ENCODE data around the gene TMEM154.

DNA sequence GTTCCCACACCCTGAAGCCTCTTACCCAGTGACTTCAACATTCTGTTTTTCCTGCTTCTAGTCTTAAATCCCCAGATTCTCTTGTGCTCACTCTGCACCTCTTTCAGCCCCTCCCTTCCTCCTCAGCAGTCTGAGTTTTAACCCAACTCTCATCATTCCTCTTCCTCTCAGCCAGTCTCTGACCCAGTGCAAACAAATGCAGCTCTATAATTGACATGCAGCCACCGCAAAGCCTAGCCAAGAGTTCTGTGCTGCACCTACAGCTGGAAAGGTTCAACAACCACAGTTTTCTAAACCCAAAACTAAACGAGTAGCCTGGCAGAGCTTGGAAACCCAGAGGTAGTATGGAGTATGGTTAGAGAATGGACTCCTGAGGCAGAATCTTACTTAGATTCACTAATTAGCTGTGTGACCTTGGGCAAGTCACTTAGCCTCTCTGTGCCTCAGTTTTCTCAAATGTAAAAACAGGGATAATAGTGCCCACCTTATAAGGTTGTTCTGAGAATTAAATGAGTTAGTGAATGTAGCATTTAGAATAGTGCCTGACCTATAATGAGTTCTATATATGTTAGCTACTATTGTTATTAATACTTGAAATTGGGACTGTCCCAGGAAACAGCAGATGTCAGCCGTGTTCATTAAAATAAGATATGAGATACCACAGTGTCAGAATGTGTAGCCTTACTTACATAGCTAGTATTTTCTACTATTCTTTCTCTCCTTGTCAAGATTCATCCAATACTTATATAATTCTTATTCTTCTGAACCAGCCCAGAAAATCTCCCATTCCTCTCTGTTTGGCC lies 3.5 kb downstream of the TMEM154 start:
- TF ChIP-seq CTCF (IDR thresholded peaks at IDR 0.05) (no peak), SIN3A (IDR thresholded peaks at IDR 0.05; ENCODE audit: borderline replicate concordance, low read depth, low read length) (no peak), POLR2AphosphoS5 (IDR thresholded peaks at IDR 0.05; ENCODE audit: low read depth, low read length) (no peak), EP300 (IDR thresholded peaks at IDR 0.05; ENCODE audit: borderline replicate concordance in 1 of 2, low read depth in 1 of 2, low read length in 1 of 2) (no peak), GATA2 (CRISPR knock-in tag; IDR thresholded peaks at IDR 0.05) (no peak), RAD21 (IDR thresholded peaks at IDR 0.05; ENCODE audit: low read length) (no peak), CHD2 (IDR thresholded peaks at IDR 0.05; ENCODE audit: low read length, partially characterized antibody) (no peak), TEAD4 (IDR thresholded peaks at IDR 0.05; ENCODE audit: borderline replicate concordance, insufficient read depth) (no peak), EZH2phosphoT487 (IDR thresholded peaks at IDR 0.05; ENCODE audit: borderline replicate concordance, low read depth) (no peak), REST (IDR thresholded peaks at IDR 0.05; ENCODE audit: low read depth, low read length) (no peak), RFX5 (IDR thresholded peaks at IDR 0.05; ENCODE audit: low read length) (no peak), ZBTB33 (IDR thresholded peaks at IDR 0.05; ENCODE audit: borderline replicate concordance, low read depth) (no peak)
- TF ChIP-seq, protein P1, sequence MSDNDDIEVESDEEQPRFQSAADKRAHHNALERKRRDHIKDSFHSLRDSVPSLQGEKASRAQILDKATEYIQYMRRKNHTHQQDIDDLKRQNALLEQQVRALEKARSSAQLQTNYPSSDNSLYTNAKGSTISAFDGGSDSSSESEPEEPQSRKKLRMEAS (IDR thresholded peaks at IDR 0.05; ENCODE audit: low read depth), result no peak
